B cell (primary cell): ENCODE data around the gene THADA.

Experiments used
- EZH2 ChIP-seq: IDR thresholded peaks from 2 replicates; pipeline ENCODE4 v1.6.1; 2012; ENCODE audit warnings: borderline replicate concordance, low read depth, mild to moderate bottlenecking, moderate library complexity, low read length; ENCODE audit not compliant: insufficient read depth, poor library complexity, severe bottlenecking
- TF ChIP-seq, protein P1 (sequence below): fragments of 200-600 bp; IDR thresholded peaks from one replicate; pipeline ENCODE4 v1.8.0; 2022; ENCODE audit warnings: antibody characterized with exemption, mild to moderate bottlenecking

DNA sequence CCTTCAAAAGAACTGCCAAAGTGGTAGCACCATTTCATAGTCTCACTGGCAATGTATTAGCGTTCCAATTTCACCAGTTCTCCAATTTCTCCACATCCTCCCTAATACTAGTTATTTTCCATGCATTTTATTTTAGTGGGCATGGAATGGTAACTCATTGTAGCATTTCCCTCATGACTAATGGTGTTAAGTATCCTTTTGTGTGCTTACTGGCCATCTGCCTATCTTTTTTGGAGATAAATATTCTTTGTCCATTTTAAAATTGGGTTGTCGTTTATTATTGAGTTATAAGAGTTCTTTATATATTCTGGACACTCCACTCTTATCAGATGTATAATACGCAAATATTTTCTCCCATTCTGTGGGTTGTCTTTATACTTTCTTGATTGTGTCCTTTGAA, 107.1 kb downstream of the THADA start:
- TF ChIP-seq, protein P1, sequence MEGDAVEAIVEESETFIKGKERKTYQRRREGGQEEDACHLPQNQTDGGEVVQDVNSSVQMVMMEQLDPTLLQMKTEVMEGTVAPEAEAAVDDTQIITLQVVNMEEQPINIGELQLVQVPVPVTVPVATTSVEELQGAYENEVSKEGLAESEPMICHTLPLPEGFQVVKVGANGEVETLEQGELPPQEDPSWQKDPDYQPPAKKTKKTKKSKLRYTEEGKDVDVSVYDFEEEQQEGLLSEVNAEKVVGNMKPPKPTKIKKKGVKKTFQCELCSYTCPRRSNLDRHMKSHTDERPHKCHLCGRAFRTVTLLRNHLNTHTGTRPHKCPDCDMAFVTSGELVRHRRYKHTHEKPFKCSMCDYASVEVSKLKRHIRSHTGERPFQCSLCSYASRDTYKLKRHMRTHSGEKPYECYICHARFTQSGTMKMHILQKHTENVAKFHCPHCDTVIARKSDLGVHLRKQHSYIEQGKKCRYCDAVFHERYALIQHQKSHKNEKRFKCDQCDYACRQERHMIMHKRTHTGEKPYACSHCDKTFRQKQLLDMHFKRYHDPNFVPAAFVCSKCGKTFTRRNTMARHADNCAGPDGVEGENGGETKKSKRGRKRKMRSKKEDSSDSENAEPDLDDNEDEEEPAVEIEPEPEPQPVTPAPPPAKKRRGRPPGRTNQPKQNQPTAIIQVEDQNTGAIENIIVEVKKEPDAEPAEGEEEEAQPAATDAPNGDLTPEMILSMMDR: no peak
- TF ChIP-seq EZH2: no peak
